Measurements from ENCODE around the gene CDT1. TPM values are rescaled to one million over a fixed set of nuclear protein-coding genes. Genes with fewer than 3 reads are reported as not detected.

The CDT1 gene
- total RNA-seq, 1 donor, result 7.8 TPM

GRCh38 chr16:88790312-88791211, 13.0 kb upstream of the CDT1 start:
- no peak for DNase-seq (ENCODE audit: low read depth)
- TF ChIP-seq CTCF (IDR thresholded peaks at IDR 0.05; ENCODE audit: insufficient read depth, low read depth, low read length), result no peak
- no peak overlapping the region for H3K4me3 ChIP-seq (ENCODE audit: low read depth, low read length)

GRCh38 chr16:88792078-88792550, 11.5 kb upstream of the CDT1 start:
- no peak for TF ChIP-seq CTCF (IDR thresholded peaks at IDR 0.05; ENCODE audit: insufficient read depth, low read depth, low read length)
- no peak overlapping the region for H3K4me3 ChIP-seq (ENCODE audit: low read depth, low read length)
- DNase-seq (ENCODE audit: low read depth), result no peak

- TF ChIP-seq CTCF (IDR thresholded peaks at IDR 0.05; ENCODE audit: insufficient read depth, low read depth, low read length), result no peak
- DNase-seq (ENCODE audit: low read depth), result no peak
Observed at GRCh38 chr16:88792668-88793250, 10.8 kb upstream of the CDT1 start.

GRCh38 chr16:88793251-88793954, 10.2 kb upstream of the CDT1 start:
- TF ChIP-seq CTCF (IDR thresholded peaks at IDR 0.05; ENCODE audit: insufficient read depth, low read depth, low read length), result no peak
- no peak for DNase-seq (ENCODE audit: low read depth)
- H3K4me3 ChIP-seq (ENCODE audit: low read depth, low read length), result no peak overlapping the region

More at GRCh38 chr16:88792668-88793250, 10.8 kb upstream of the CDT1 start:
- no peak overlapping the region for H3K4me3 ChIP-seq (ENCODE audit: low read depth, low read length)

- TF ChIP-seq CTCF (IDR thresholded peaks at IDR 0.05; ENCODE audit: insufficient read depth, low read depth, low read length), result no peak
- H3K4me3 ChIP-seq (ENCODE audit: low read depth, low read length), result no peak overlapping the region
- no peak for DNase-seq (ENCODE audit: low read depth)
Observed at GRCh38 chr16:88796278-88796677, 7.3 kb upstream of the CDT1 start.

- no peak for TF ChIP-seq CTCF (IDR thresholded peaks at IDR 0.05; ENCODE audit: insufficient read depth, low read depth, low read length)
- no peak overlapping the region for H3K4me3 ChIP-seq (ENCODE audit: low read depth, low read length)
- no peak for DNase-seq (ENCODE audit: low read depth)
Observed at GRCh38 chr16:88798073-88798472, 5.5 kb upstream of the CDT1 start.

Data from fibroblast of villous mesenchyme (primary cell).